Transverse colon (tissue), 4 donors: ENCODE data around the gene AK9. TPM values are rescaled to one million over a fixed set of nuclear protein-coding genes. Genes with fewer than 3 reads are reported as not detected.

Experiments
- DNase-seq: peaks from one replicate; pipeline ENCODE4 v3.0.0-alpha.2; 2019
- H3K27ac ChIP-seq, 4 donors: fragments of 200-600 bp; sonication (generic); 2 replicates each; pipeline ENCODE4 v1.5.1; 2016 to 2018; ENCODE audit warnings: inconsistent platforms in 4 of 4
- H3K27me3 ChIP-seq: fragments of 200-600 bp; sonication (generic); 2 replicates; pipeline ENCODE4 v1.5.1; 2017; ENCODE audit warnings: inconsistent platforms
- H3K36me3 ChIP-seq, 4 donors: fragments of 200-600 bp; sonication (generic); 2 replicates each; pipeline ENCODE4 v1.5.1; 2017 to 2019; ENCODE audit warnings: inconsistent platforms in 4 of 4
- H3K4me1 ChIP-seq, 4 donors: fragments of 200-600 bp; sonication (generic); 2 replicates each; pipeline ENCODE4 v1.5.1; 2017 to 2020; ENCODE audit warnings: inconsistent platforms in 4 of 4
- H3K4me3 ChIP-seq, 4 donors: fragments of 200-600 bp; sonication (generic); 1 replicate in 1 of 4; 2 replicates in 3 of 4; pipeline versions ENCODE4 v1.5.1 to v1.6.1; 2017 to 2019; ENCODE audit warnings: inconsistent platforms in 4 of 4
- H3K9me3 ChIP-seq, 2 donors: fragments of 200-600 bp; sonication (generic); 2 replicates each; pipeline ENCODE4 v1.5.1; 2017 to 2019; ENCODE audit warnings: inconsistent platforms in 2 of 2
- EP300 ChIP-seq: sonication (generic); formaldehyde crosslinking; IDR thresholded peaks from one replicate; pipeline ENCODE4 v1.6.1; 2017; ENCODE audit warnings: antibody characterized with exemption, low read depth
- POLR2A ChIP-seq: fragments of 450-650 bp; IDR thresholded peaks from one replicate; pipeline ENCODE4 v1.6.1; 2016; ENCODE audit warnings: antibody characterized with exemption, mild to moderate bottlenecking, moderate library complexity
- POLR2AphosphoS5 ChIP-seq, 3 donors: sonication (generic); formaldehyde crosslinking; IDR thresholded peaks; one replicate each; pipeline ENCODE4 v1.6.1; 2016; ENCODE audit warnings: antibody characterized with exemption in 3 of 3
- WGBS, 2 donors: methylation state at CpG; one replicate each; pipeline ENCODE4 v1.1.5; 2018; ENCODE audit warnings: low coverage in 1 of 2; 5-methylcytosine and 5-hydroxymethylcytosine counted together
- in situ Hi-C, 4 donors: fragments of 200-750 bp; cut with MboI; loops; one replicate each; pipeline versions ENCODE4 v1.15.0 to v1.15.1; 2017; ENCODE audit warnings: low sequenced_read_pairs in 3 of 4, low pct_ligation_motif_present in 1 of 4, low pct_unique_long_range_greater_than_20kb in 1 of 4
- intact Hi-C: fragments of 100-400 bp; cut with DNase I; formaldehyde crosslinking; loops from one replicate; pipeline ENCODE4 v1.15.1; 2023; ENCODE audit warnings: low total_unique reads
- total RNA-seq, 4 donors: library from RNA; depleted of rRNA; stranded (reverse); fragments of >200 nt; gene quantifications; one replicate each; pipeline ENCODE4 v1.1.0, GENCODE V29; 2016
- TF ChIP-seq, protein P1 (sequence below), 5 experiments: fragments of 200-600 bp in 3 of 5; fragments of 450-650 bp in 2 of 5; sonication (generic) in 3 of 5; IDR thresholded peaks; 1 replicate in 2 of 5; 2 replicates in 3 of 5; pipeline ENCODE4 v1.5.1; 2016 to 2017; ENCODE audit warnings: antibody characterized with exemption in 5 of 5, inconsistent platforms in 3 of 5, mild to moderate bottlenecking in 2 of 5, moderate library complexity in 1 of 5

The AK9 gene
- total RNA-seq, 4 donors from 2014 or later = 12.0 to 32.0 (median 23.2) TPM

DNA sequence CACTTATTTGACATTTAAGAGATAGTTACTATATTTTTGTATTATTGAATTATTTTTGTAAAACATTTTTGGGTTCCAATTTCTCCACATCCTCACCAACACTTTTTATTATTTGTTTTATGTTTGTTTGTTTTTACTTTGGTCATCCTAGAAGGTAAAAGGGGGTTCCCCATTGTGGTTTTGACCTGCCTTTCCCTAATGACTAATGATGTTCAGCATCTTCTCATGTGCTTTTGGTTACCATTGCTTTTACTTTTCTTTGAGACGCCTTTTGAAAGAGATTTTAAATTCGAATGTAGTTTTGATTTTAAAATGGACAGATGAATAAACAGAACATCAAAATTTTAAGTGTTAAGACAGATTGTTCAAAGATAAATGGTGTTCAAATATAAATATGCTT lies 46.9 kb downstream of the AK9 start:
- in situ Hi-C loops (no loop called here), intact Hi-C loops (no loop called here)
- no peak for DNase-seq
- Histone ChIP-seq H3K36me3 (no peaks in the 10 kb centered on the region), H3K27ac (no peak overlapping the region), H3K27me3 (no peaks in the 10 kb centered on the region), H3K4me1 (no peaks in the 10 kb centered on the region), H3K4me3 (no peak overlapping the region), H3K9me3 (peaks cover 0 to 2% of the 10 kb centered on the region in 2 donors)
- WGBS, 2 donors = 77 to 82% methylated on average over 2 of the region's 2 CpGs
- TF ChIP-seq, protein P1, sequence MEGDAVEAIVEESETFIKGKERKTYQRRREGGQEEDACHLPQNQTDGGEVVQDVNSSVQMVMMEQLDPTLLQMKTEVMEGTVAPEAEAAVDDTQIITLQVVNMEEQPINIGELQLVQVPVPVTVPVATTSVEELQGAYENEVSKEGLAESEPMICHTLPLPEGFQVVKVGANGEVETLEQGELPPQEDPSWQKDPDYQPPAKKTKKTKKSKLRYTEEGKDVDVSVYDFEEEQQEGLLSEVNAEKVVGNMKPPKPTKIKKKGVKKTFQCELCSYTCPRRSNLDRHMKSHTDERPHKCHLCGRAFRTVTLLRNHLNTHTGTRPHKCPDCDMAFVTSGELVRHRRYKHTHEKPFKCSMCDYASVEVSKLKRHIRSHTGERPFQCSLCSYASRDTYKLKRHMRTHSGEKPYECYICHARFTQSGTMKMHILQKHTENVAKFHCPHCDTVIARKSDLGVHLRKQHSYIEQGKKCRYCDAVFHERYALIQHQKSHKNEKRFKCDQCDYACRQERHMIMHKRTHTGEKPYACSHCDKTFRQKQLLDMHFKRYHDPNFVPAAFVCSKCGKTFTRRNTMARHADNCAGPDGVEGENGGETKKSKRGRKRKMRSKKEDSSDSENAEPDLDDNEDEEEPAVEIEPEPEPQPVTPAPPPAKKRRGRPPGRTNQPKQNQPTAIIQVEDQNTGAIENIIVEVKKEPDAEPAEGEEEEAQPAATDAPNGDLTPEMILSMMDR (IDR thresholded peaks at IDR 0.05) = no peak
- no peak for TF ChIP-seq POLR2AphosphoS5 (IDR thresholded peaks at IDR 0.05)
- no peak for TF ChIP-seq POLR2A
- TF ChIP-seq EP300 = no peak

- in situ Hi-C loops (no loop called here), intact Hi-C loops (no loop called here)
- Histone ChIP-seq H3K9me3 (no peaks in the 10 kb centered on the region), H3K4me1 (no peaks in the 10 kb centered on the region), H3K36me3 (no peaks in the 10 kb centered on the region), H3K4me3 (no peak overlapping the region), H3K27ac (no peak overlapping the region), H3K27me3 (no peaks in the 10 kb centered on the region)
- no peak for DNase-seq
- no peak for TF ChIP-seq POLR2AphosphoS5 (IDR thresholded peaks at IDR 0.05)
- TF ChIP-seq POLR2A = no peak
- 63 to 69% methylated on average over 1 of the region's 1 CpG for WGBS, 2 donors
Measured at GRCh38 chr6:109632405-109632804, 58.6 kb downstream of the AK9 start.

- no peaks in the 10 kb centered on the region for H3K4me1 ChIP-seq
- TF ChIP-seq EP300 (no peak), POLR2AphosphoS5 (IDR thresholded peaks at IDR 0.05) (no peak), POLR2A (no peak)
- TF ChIP-seq, protein P1 (IDR thresholded peaks at IDR 0.05) = no peak
- no peak overlapping the region for H3K4me3 ChIP-seq
- in situ Hi-C loops = no loop called here
- intact Hi-C loops = no loop called here
- 76 to 83% methylated on average over 1 of the region's 1 CpG for WGBS, 2 donors
- H3K27ac ChIP-seq = no peak overlapping the region
- H3K9me3 ChIP-seq = no peaks in the 10 kb centered on the region
- no peak for DNase-seq
- no peaks in the 10 kb centered on the region for H3K36me3 ChIP-seq
- no peaks in the 10 kb centered on the region for H3K27me3 ChIP-seq
Measured at GRCh38 chr6:109631403-109631802, 59.6 kb downstream of the AK9 start.

DNA sequence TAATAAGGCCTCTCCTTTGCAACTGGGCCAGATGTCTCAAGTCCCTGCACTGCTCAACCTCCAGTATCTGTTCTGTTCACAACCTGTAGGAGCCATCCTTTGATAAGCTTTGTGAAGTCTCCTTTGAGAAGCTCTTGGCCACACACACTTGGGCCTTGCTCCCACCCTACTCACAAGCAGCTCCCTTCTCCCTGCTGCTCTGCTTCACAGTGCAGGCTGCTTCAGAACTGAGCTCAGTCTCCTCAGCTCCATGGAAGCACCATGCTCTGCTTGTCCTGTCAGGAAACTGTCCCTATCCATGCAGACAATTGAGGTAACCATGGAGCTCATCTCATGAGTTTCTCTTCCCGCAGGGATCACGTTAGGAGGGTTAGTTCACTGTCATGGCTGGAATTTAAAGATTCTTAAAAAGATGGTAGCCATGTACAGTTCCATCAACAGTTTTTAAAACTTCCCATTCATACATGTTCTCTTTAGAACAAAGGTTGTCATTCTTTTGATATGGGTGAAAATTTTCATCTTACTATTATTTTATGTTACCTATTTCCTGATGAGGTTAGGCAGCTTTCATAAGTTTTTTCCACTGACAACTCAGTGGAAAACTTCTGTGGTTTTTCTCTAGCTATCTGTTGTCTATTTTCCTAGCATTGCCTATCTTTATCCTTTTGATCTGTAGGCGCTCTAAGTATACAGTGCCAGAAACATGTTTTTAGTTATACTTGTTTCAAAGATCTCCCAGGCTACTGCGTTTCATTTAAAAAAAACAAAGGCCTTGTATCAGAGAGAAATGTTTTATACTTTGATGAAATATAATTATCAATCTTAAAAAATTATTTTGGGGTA lies 62.6 kb downstream of the AK9 start:
- WGBS, 2 donors = 92 to 93% methylated on average over 3 to 4 of the region's 4 CpGs
- intact Hi-C loops (no loop called here), in situ Hi-C loops (no loop called here)
- H3K9me3 ChIP-seq = no peaks in the 10 kb centered on the region
- H3K27ac ChIP-seq = no peak overlapping the region
- no peak overlapping the region for H3K4me3 ChIP-seq
- no peaks in the 10 kb centered on the region for H3K4me1 ChIP-seq
- DNase-seq = no peak
- H3K27me3 ChIP-seq = no peaks in the 10 kb centered on the region
- H3K36me3 ChIP-seq = no peaks in the 10 kb centered on the region
- no peak for TF ChIP-seq POLR2AphosphoS5 (IDR thresholded peaks at IDR 0.05)
- no peak for TF ChIP-seq EP300
- TF ChIP-seq, protein P1 (IDR thresholded peaks at IDR 0.05) = no peak
- no peak for TF ChIP-seq POLR2A
